HL-60 (cell line): Measurements from ENCODE around the gene ZNF134.

Experiments
- CTCF ChIP-seq: IDR thresholded peaks from one replicate; pipeline ENCODE4 v1.5.1; 2011; ENCODE audit warnings: low read length, control low read depth, inconsistent platforms; ENCODE audit not compliant: insufficient read depth
- GABPA ChIP-seq: IDR thresholded peaks from 2 replicates; pipeline ENCODE4 v1.6.1; 2012; ENCODE audit warnings: low read depth
- REST ChIP-seq: IDR thresholded peaks from 2 replicates; pipeline ENCODE4 v1.6.1; 2012; ENCODE audit warnings: low read depth; ENCODE audit not compliant: insufficient replicate concordance

GRCh38 chr19:57572415-57572947 lies 41.6 kb upstream of the ZNF134 start:
- no peak for TF ChIP-seq CTCF
- TF ChIP-seq REST: no peak
- no peak for TF ChIP-seq GABPA
